Measurements from ENCODE around the gene ZNF526.
A peak's percentile ranks its signal among the peaks of the same experiment; 100 is the strongest.

GRCh38 chr19:42242512-42243409 lies 22.6 kb downstream of the ZNF526 start, which contains the start of gene GSK3A:
- TF ChIP-seq FOXM1 (IDR thresholded peaks at IDR 0.05; ENCODE audit: borderline replicate concordance, low read depth), result no peak
- TF ChIP-seq ZBTB7A (IDR thresholded peaks at IDR 0.05; ENCODE audit: low read depth), result no peak
- TF ChIP-seq EP300 (IDR thresholded peaks at IDR 0.05; ENCODE audit: borderline replicate concordance), result no peak
- TF ChIP-seq TEAD4 (IDR thresholded peaks at IDR 0.05), result peak; percentile 19; the same call in 1 of the 2 replicates
- no peak for TF ChIP-seq REST (IDR thresholded peaks at IDR 0.05; ENCODE audit: low read depth)
- TF ChIP-seq YY1 (IDR thresholded peaks at IDR 0.05; ENCODE audit: low read depth), result peak; percentile 80
- peak; percentile 62 for TF ChIP-seq MAX (IDR thresholded peaks at IDR 0.05)
- peak; percentile 71 for TF ChIP-seq CREB1 (IDR thresholded peaks at IDR 0.05; ENCODE audit: low read depth)
- no peak for TF ChIP-seq NFIC (IDR thresholded peaks at IDR 0.05)
- peak; percentile 61; the same call in 1 of the 2 replicates for TF ChIP-seq TAF1 (IDR thresholded peaks at IDR 0.05; ENCODE audit: low read depth)
- peak; percentile 44; the same call in 1 of the 2 replicates for TF ChIP-seq CEBPB (IDR thresholded peaks at IDR 0.05)
- peak; percentile 69 for TF ChIP-seq EGR1 (IDR thresholded peaks at IDR 0.05)
- no peak; the same call in 1 of the 2 replicates for TF ChIP-seq RAD21 (IDR thresholded peaks at IDR 0.05; ENCODE audit: low read depth)

All from Ishikawa (cell line).